Hippocampal formation (tissue), 2 donors: Measurements from ENCODE around the gene ELL.

ENCODE experiments used
- DNase-seq, 2 donors: peaks; one replicate each; lab custom pipeline; 2025; lab: John Stamatoyannopoulos, UW

ELL gene

GRCh38 chr19:18397242-18398202, 124.3 kb downstream of the ELL start, which contains the start of gene LRRC25:
LRRC25 (minus strand) TSS chr19:18397622; CDS start chr19:18396963, 659 bp downstream.
- DNase-seq: no peak

- DNase-seq: no peak
Measured at GRCh38 chr19:18396471-18397241, 125.2 kb downstream of the ELL start.

GRCh38 chr19:18393836-18394235, 128.0 kb downstream of the ELL start:
- peak in 1 of 2 donors; percentile 28 for DNase-seq

GRCh38 chr19:18392926-18393325, 128.9 kb downstream of the ELL start:
- no peak for DNase-seq
